Measurements from ENCODE around the gene ZNF814.
A peak's percentile ranks its signal among the peaks of the same experiment; 100 is the strongest.
"Not testable (repeated sequence)": the region's sequence is repeated elsewhere in the genome, so short reads cannot be mapped to it uniquely, and the experiment has no call there.

Gene ZNF814

GRCh38 chr19:57888560-57889231 lies at the start of gene ZNF814:
Gene ZNF814, minus strand, starts transcription at chr19:57889037. Its CDS starts 235 bp downstream, at chr19:57888802.
- DNase-seq (ENCODE audit: low spot score), result peak; percentile 88

GRCh38 chr19:57935731-57936130 lies 46.9 kb upstream of the ZNF814 start:
- DNase-seq (ENCODE audit: low spot score), result no peak

GRCh38 chr19:57934820-57935665 lies 46.2 kb upstream of the ZNF814 start, which contains the start of gene ZNF418:
Gene ZNF418, minus strand, starts transcription at chr19:57935402. Its CDS starts 1,580 bp downstream, at chr19:57933822.
- peak; percentile 77 for DNase-seq (ENCODE audit: low spot score)

- no peak for DNase-seq (ENCODE audit: low spot score)
Measured at GRCh38 chr19:57927587-57927986, 38.8 kb upstream of the ZNF814 start.

- peak; percentile 88 for DNase-seq (ENCODE audit: low spot score)
Measured at GRCh38 chr19:57916168-57916995, 27.5 kb upstream of the ZNF814 start, which contains the start of gene ZNF417. Gene ZNF417, minus strand, starts transcription at chr19:57916592. Its CDS starts 181 bp downstream, at chr19:57916411.

GRCh38 chr19:57914531-57914930 lies 25.7 kb upstream of the ZNF814 start:
- DNase-seq (ENCODE audit: low spot score), result no peak

GRCh38 chr19:57907394-57907793 lies 18.6 kb upstream of the ZNF814 start:
- no peak for DNase-seq (ENCODE audit: low spot score)

GRCh38 chr19:57905258-57905657 lies 16.4 kb upstream of the ZNF814 start:
- no peak for DNase-seq (ENCODE audit: low spot score)

GRCh38 chr19:57903618-57904184 lies 14.9 kb upstream of the ZNF814 start:
- DNase-seq (ENCODE audit: low spot score), result no peak

- DNase-seq (ENCODE audit: low spot score), result no peak
Measured at GRCh38 chr19:57900311-57900710, 11.5 kb upstream of the ZNF814 start.

GRCh38 chr19:57890706-57891105 lies 1.9 kb upstream of the ZNF814 start:
- not testable (repeated sequence) for DNase-seq (ENCODE audit: low spot score)

- no peak for DNase-seq (ENCODE audit: low spot score)
Measured at GRCh38 chr19:57888107-57888559, 704 bp downstream of the ZNF814 start.

GRCh38 chr19:57887195-57887941 lies 1.5 kb downstream of the ZNF814 start:
- DNase-seq (ENCODE audit: low spot score), result no peak

GRCh38 chr19:57886046-57886445 lies 2.8 kb downstream of the ZNF814 start:
- no peak for DNase-seq (ENCODE audit: low spot score)

- DNase-seq (ENCODE audit: low spot score), result not testable (repeated sequence)
Measured at GRCh38 chr19:57873883-57874799, 14.7 kb downstream of the ZNF814 start.

- no peak for DNase-seq (ENCODE audit: low spot score)
Measured at GRCh38 chr19:57872450-57872849, 16.4 kb downstream of the ZNF814 start.

GRCh38 chr19:57870225-57870624 lies 18.6 kb downstream of the ZNF814 start:
- no peak for DNase-seq (ENCODE audit: low spot score)

- DNase-seq (ENCODE audit: low spot score), result not testable (repeated sequence)
Measured at GRCh38 chr19:57869655-57870054, 19.2 kb downstream of the ZNF814 start.

GRCh38 chr19:57867868-57868492 lies 20.9 kb downstream of the ZNF814 start:
- no peak for DNase-seq (ENCODE audit: low spot score)

Data from left forelimb (tissue), 1 donor.